Endothelial cell of umbilical vein (primary cell): ENCODE data around the gene HOMER1.

Experiments used
- EZH2 ChIP-seq: IDR thresholded peaks from 2 replicates; pipeline ENCODE4 v1.6.1; 2012; ENCODE audit warnings: borderline replicate concordance, low read depth, mild to moderate bottlenecking, moderate library complexity, low read length, inconsistent platforms; ENCODE audit not compliant: severe bottlenecking
- MAX ChIP-seq: IDR thresholded peaks from 2 replicates; pipeline ENCODE4 v1.6.1; 2011; ENCODE audit not compliant: insufficient read depth, insufficient read length
- POLR2A ChIP-seq: IDR thresholded peaks from 2 replicates; pipeline ENCODE4 v1.6.1; 2012; ENCODE audit warnings: low read depth, mild to moderate bottlenecking, control low read depth, low read length
- POLR2AphosphoS5 ChIP-seq: IDR thresholded peaks from 2 replicates; pipeline ENCODE4 v1.6.1; 2012; ENCODE audit warnings: low read depth, mild to moderate bottlenecking, control low read depth, low read length, moderate library complexity; ENCODE audit not compliant: insufficient read depth
- TF ChIP-seq, protein P1 (sequence below), 2 donors: IDR thresholded peaks; 1 replicate in 1 of 2; 2 replicates in 1 of 2; pipeline ENCODE4 v1.5.1; 2011; ENCODE audit warnings: low read length in 2 of 2, mild to moderate bottlenecking in 2 of 2, moderate library complexity in 2 of 2, control low read depth in 1 of 2, inconsistent platforms in 1 of 2, low read depth in 1 of 2; ENCODE audit not compliant: insufficient read depth in 1 of 2; ENCODE audit errors: extremely low read depth in 1 of 2

DNA sequence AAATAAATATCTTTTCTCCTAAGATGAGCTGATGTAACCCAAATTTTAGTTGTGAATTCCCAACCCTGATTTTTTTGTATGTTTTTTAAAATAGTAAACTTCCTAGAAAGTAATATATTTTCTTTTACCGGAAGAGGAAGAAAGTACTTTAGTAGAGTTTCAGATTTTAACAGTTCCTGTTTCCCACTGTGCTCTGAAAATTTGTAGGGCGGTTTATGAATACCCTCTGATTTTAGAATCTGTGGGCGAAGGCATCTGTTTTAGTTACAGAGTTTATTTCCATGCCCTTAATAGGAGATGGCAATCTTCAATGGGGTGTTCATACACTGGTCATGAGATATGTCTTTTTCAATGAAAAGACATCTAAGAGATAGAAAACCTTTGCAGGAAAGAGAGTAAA is 3.7 kb upstream of the HOMER1 start:
- TF ChIP-seq, protein P1, sequence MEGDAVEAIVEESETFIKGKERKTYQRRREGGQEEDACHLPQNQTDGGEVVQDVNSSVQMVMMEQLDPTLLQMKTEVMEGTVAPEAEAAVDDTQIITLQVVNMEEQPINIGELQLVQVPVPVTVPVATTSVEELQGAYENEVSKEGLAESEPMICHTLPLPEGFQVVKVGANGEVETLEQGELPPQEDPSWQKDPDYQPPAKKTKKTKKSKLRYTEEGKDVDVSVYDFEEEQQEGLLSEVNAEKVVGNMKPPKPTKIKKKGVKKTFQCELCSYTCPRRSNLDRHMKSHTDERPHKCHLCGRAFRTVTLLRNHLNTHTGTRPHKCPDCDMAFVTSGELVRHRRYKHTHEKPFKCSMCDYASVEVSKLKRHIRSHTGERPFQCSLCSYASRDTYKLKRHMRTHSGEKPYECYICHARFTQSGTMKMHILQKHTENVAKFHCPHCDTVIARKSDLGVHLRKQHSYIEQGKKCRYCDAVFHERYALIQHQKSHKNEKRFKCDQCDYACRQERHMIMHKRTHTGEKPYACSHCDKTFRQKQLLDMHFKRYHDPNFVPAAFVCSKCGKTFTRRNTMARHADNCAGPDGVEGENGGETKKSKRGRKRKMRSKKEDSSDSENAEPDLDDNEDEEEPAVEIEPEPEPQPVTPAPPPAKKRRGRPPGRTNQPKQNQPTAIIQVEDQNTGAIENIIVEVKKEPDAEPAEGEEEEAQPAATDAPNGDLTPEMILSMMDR (IDR thresholded peaks at IDR 0.05; ENCODE audit: extremely low read depth in 1 of 2, insufficient read depth in 1 of 2, low read depth in 1 of 2, low read length in 2 of 2): no peak
- TF ChIP-seq EZH2: no peak
- TF ChIP-seq POLR2A: no peak
- no peak for TF ChIP-seq POLR2AphosphoS5
- TF ChIP-seq MAX: no peak
